ENCODE data around the gene GRAP. TPM values are rescaled to one million over a fixed set of nuclear protein-coding genes. Genes with fewer than 3 reads are reported as not detected.

Gene GRAP
- total RNA-seq, 4 donors from 2014 or later: 1.1 to 3.1 (median 1.9) TPM

DNA sequence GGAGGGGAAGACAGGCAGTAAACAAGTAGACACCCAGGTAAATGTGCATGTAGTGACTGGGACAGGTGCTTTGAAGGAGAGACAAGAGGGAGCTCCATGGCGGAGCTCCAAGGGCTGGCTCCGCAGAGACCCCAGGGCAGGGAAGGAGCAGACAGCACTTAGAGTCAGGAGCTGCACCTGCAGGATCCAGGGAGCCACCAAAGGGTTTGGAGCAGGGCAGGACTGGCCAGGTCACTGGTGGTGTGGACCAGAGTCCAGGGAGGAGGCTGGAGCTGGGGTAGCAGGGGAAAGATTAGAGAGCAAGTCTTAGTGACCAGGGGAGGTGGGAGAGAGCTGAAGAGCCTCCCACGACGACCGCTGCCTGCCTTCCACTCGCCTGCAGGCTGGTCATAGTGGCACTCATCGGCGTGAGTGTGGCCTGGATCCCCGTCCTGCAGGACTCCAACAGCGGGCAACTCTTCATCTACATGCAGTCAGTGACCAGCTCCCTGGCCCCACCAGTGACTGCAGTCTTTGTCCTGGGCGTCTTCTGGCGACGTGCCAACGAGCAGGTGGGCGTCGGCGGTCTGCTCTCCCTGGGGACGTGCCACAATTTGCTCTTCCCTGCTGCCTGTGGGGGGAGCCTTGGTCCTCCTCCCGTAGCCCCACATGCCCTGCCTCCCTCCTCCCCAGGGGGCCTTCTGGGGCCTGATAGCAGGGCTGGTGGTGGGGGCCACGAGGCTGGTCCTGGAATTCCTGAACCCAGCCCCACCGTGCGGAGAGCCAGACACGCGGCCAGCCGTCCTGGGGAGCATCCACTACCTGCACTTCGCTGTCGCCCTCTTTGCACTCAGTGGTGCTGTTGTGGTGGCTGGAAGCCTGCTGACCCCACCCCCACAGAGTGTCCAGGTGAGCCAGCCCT lies 27.5 kb downstream of the GRAP start:
- no peak for DNase-seq (ENCODE audit: low spot score in 2 of 2)
- Histone ChIP-seq H3K9me3 (no peaks in the 10 kb centered on the region), H3K27me3 (peaks cover 5% of the 10 kb centered on the region), H3K27ac (no peak overlapping the region), H3K4me1 (peaks cover 31% of the 10 kb centered on the region), H3K36me3 (no peaks in the 10 kb centered on the region), H3K4me3 (no peak overlapping the region)
- WGBS: 63% methylated on average over 26 of the region's 27 CpGs
- TF ChIP-seq POLR2AphosphoS5 (IDR thresholded peaks at IDR 0.05) (no peak), POLR2A (IDR thresholded peaks at IDR 0.05) (no peak), EP300 (IDR thresholded peaks at IDR 0.05) (no peak)
- TF ChIP-seq, protein P1, sequence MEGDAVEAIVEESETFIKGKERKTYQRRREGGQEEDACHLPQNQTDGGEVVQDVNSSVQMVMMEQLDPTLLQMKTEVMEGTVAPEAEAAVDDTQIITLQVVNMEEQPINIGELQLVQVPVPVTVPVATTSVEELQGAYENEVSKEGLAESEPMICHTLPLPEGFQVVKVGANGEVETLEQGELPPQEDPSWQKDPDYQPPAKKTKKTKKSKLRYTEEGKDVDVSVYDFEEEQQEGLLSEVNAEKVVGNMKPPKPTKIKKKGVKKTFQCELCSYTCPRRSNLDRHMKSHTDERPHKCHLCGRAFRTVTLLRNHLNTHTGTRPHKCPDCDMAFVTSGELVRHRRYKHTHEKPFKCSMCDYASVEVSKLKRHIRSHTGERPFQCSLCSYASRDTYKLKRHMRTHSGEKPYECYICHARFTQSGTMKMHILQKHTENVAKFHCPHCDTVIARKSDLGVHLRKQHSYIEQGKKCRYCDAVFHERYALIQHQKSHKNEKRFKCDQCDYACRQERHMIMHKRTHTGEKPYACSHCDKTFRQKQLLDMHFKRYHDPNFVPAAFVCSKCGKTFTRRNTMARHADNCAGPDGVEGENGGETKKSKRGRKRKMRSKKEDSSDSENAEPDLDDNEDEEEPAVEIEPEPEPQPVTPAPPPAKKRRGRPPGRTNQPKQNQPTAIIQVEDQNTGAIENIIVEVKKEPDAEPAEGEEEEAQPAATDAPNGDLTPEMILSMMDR (IDR thresholded peaks at IDR 0.05): no peak

DNA sequence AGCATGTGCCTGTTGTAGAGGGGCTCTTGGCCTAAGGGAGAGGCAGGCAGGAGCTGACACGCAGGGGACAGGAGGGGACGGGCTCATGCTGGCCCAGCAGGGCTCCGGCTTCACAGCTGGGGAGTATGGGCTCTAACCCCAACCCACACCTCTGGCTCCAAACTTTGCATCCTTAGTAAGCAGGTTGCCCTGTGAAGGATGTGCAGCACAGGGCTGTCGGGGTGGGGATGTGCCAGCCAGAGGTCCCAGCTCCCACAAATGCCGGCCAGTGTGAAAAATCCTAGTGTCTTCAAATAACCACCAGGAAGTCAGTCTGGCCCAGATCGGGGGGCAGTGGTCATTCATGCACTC lies 28.2 kb downstream of the GRAP start:
- peaks cover 37% of the 10 kb centered on the region for H3K4me1 ChIP-seq
- H3K27ac ChIP-seq: no peak overlapping the region
- H3K4me3 ChIP-seq: no peak overlapping the region
- H3K9me3 ChIP-seq: no peaks in the 10 kb centered on the region
- peaks cover 5% of the 10 kb centered on the region for H3K27me3 ChIP-seq
- WGBS: 60% methylated on average over 4 of the region's 6 CpGs
- DNase-seq (ENCODE audit: low spot score in 2 of 2): no peak
- TF ChIP-seq POLR2AphosphoS5 (IDR thresholded peaks at IDR 0.05) (no peak), EP300 (IDR thresholded peaks at IDR 0.05) (no peak), POLR2A (IDR thresholded peaks at IDR 0.05) (no peak)
- TF ChIP-seq, protein P1 (IDR thresholded peaks at IDR 0.05): no peak
- no peaks in the 10 kb centered on the region for H3K36me3 ChIP-seq

DNA sequence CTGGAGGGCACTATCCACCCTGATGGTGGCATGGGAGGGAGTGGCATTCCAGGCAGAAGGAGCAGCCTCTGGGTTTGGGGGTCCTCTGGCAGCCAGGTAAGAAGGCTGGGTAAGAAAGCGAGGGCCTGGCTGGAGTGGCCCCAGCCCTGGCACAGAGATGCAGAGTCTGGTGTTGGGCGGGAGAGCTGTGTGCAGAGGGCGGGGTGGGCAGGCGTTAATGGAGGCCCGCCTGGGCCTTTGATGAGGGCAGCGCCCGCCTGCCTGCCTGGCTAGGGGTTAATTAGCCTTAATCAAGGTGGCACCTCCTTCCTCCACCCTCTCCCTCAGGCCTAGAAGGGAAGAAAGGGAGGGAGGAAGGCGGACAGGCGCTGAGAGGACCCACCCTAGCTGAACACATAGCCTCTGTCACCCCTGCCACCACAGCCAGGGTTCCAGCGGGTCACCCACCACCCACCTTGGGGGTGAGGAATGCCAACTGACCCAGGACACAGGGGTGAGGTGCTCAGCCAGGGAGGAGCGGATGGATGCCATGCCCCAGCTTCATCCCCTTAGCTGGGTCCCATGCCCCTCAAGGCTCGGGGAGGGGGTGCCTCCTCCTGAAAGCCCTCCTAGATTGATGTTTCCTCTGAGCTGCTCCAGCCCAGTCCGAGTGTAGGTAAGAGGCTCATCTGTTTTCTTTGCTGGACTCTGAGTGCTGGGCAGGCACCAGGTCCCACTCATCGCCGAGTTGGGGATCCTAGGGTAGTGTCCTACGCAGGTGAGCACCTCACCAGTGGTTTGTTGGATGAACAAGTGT lies 28.8 kb downstream of the GRAP start:
- Histone ChIP-seq H3K27ac (no peak overlapping the region), H3K4me3 (no peak overlapping the region), H3K4me1 (peaks cover 38% of the 10 kb centered on the region), H3K27me3 (peaks cover 5% of the 10 kb centered on the region), H3K9me3 (no peaks in the 10 kb centered on the region), H3K36me3 (no peaks in the 10 kb centered on the region)
- WGBS: 62% methylated on average over 8 of the region's 16 CpGs
- no peak for DNase-seq (ENCODE audit: low spot score in 2 of 2)
- TF ChIP-seq, protein P1 (IDR thresholded peaks at IDR 0.05): no peak
- TF ChIP-seq EP300 (IDR thresholded peaks at IDR 0.05) (no peak), POLR2A (IDR thresholded peaks at IDR 0.05) (no peak), POLR2AphosphoS5 (IDR thresholded peaks at IDR 0.05) (no peak)

DNA sequence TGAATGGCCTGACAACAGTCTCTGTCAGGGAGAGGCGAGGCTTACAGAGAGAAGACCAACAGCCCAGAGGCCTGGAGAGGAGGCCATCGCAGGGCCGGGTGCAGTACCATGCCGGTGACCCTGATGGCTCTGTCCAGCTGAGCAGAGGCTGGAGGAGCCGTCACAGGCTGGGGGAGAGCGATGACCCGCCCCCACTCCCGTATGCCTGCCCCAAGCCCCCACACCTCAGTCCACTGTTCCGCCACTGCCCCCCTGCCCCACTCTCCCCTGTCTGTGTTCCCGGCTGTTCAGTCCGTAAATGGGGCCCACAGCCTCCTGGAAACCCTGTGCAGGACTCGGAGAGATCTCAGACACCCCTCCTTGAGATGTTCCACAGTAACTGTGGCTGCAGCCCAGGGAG lies 29.4 kb downstream of the GRAP start:
- WGBS: 67% methylated on average over 3 of the region's 12 CpGs

More for the DNA sequence above, 29.4 kb downstream of the GRAP start:
- Histone ChIP-seq H3K27ac (no peak overlapping the region), H3K4me3 (no peak overlapping the region), H3K9me3 (no peaks in the 10 kb centered on the region), H3K36me3 (no peaks in the 10 kb centered on the region), H3K27me3 (peaks cover 5% of the 10 kb centered on the region), H3K4me1 (peaks cover 38% of the 10 kb centered on the region)
- DNase-seq (ENCODE audit: low spot score in 2 of 2): no peak
- TF ChIP-seq POLR2AphosphoS5 (IDR thresholded peaks at IDR 0.05) (no peak), EP300 (IDR thresholded peaks at IDR 0.05) (no peak), POLR2A (IDR thresholded peaks at IDR 0.05) (no peak)
- TF ChIP-seq, protein P1 (IDR thresholded peaks at IDR 0.05): no peak
